OCI-LY1 (cell line): ENCODE data around the gene ZFYVE19.

Experiments used
- H2AFZ ChIP-seq: fragments of 200-600 bp; sonication (generic), shearing (Covaris generic); 2 replicates; pipeline ENCODE4 v1.6.0; 2014; ENCODE audit warnings: antibody characterized with exemption, mild to moderate bottlenecking, low read length
- H3F3A ChIP-seq: fragments of 200-600 bp; sonication (generic), shearing (Covaris generic); 2 replicates; pipeline ENCODE4 v1.6.0; 2014; ENCODE audit warnings: mild to moderate bottlenecking, antibody characterized with exemption, low read length, moderate library complexity; ENCODE audit not compliant: insufficient read depth
- H3K27ac ChIP-seq: fragments of 200-600 bp; sonication (generic); 2 replicates; pipeline ENCODE4 v1.5.1; 2014; ENCODE audit warnings: low read length, mixed run types, mild to moderate bottlenecking, low read depth; ENCODE audit not compliant: poor library complexity, severe bottlenecking
- H3K27me3 ChIP-seq: fragments of 200-600 bp; sonication (generic); 2 replicates; pipeline ENCODE4 v1.6.0; 2014; ENCODE audit warnings: antibody characterized with exemption, mild to moderate bottlenecking, low read length, moderate library complexity; ENCODE audit not compliant: insufficient read depth
- H3K36me3 ChIP-seq: fragments of 200-600 bp; sonication (generic); 2 replicates; pipeline ENCODE4 v1.6.1; 2014; ENCODE audit warnings: mild to moderate bottlenecking, antibody characterized with exemption, low read length, moderate library complexity, mixed read lengths; ENCODE audit not compliant: insufficient read depth
- H3K4me1 ChIP-seq: fragments of 200-600 bp; sonication (generic); 2 replicates; pipeline ENCODE4 v1.5.1; 2014; ENCODE audit warnings: mild to moderate bottlenecking, low read length, moderate library complexity; ENCODE audit not compliant: insufficient read depth, severe bottlenecking
- H3K4me2 ChIP-seq: fragments of 200-600 bp; sonication (generic), shearing (Covaris generic); 2 replicates; pipeline ENCODE4 v1.6.1; 2014; ENCODE audit warnings: low read length
- H3K4me3 ChIP-seq: fragments of 200-600 bp; sonication (generic); 2 replicates; pipeline ENCODE4 v1.5.1; 2014; ENCODE audit warnings: low read length, low read depth, mild to moderate bottlenecking, mixed read lengths; ENCODE audit not compliant: poor library complexity, severe bottlenecking
- H3K79me2 ChIP-seq: fragments of 200-600 bp; shearing (Covaris generic); 2 replicates; pipeline ENCODE4 v1.6.1; 2016; ENCODE audit warnings: mixed run types, low read length, mixed read lengths; ENCODE audit not compliant: insufficient read depth
- H3K9ac ChIP-seq: fragments of 200-600 bp; sonication (generic), shearing (Covaris generic); 2 replicates; pipeline ENCODE4 v1.6.1; 2014; ENCODE audit warnings: mild to moderate bottlenecking, low read length, mixed read lengths
- H3K9me2 ChIP-seq: fragments of 200-600 bp; sonication (generic), shearing (Covaris generic); 2 replicates; pipeline ENCODE4 v1.6.1; 2014; ENCODE audit warnings: low read depth, mild to moderate bottlenecking, low read length, mixed read lengths
- H3K9me3 ChIP-seq: fragments of 200-600 bp; shearing (Covaris generic); 2 replicates; pipeline ENCODE4 v1.6.1; 2014; ENCODE audit warnings: low read length, mixed read lengths
- H4K20me1 ChIP-seq: fragments of 200-600 bp; sonication (generic), shearing (Covaris generic); 2 replicates; pipeline ENCODE4 v1.6.0; 2016; ENCODE audit warnings: mild to moderate bottlenecking, low read length; ENCODE audit not compliant: insufficient read depth
- EZH2 ChIP-seq: fragments of 200-600 bp; sonication (generic), shearing (Covaris generic); IDR thresholded peaks from 2 replicates; pipeline ENCODE4 v1.8.0; 2017; ENCODE audit warnings: borderline replicate concordance, mixed run types, mild to moderate bottlenecking, antibody characterized with exemption, low read length, moderate library complexity, mixed read lengths
- TF ChIP-seq, protein P1 (sequence below): fragments of 200-600 bp; sonication (generic), shearing (Covaris generic); IDR thresholded peaks from 2 replicates; pipeline ENCODE4 v1.5.1; 2017; ENCODE audit warnings: mild to moderate bottlenecking, antibody characterized with exemption, low read length, moderate library complexity, mixed read lengths

Gene ZFYVE19

GRCh38 chr15:40826423-40827075, 19.7 kb downstream of the ZFYVE19 start:
- no peaks in the 10 kb centered on the region for H3K9me3 ChIP-seq

DNA sequence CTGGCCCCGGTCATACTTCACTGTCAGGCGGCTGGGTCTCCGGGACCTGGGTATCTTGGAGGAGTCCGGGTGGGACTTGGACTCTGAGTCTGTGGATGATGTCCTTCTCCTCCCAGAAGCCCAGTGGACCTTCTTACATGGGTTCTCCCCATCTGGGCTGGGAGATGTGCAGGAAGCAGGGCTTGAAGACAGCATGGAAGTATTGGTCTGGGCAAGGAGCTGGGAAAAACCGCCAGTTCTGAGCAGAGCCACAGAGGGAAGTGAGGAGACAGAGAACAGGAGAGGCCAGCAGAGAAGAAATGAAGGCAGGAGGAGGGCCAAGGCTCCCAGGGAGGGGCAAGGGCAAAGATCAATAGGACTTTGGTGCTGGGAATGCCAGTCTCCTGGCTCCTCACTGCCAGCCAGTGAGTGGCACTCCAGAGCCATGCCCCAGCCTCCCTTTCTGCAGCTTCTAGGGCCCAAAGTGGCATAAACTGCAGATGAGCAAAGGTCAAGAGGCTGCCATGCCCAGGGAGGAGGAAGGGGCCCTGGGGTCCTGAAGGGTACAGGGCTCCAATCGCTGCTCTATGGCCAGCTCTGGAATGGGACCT, 21.7 kb downstream of the ZFYVE19 start, which contains the start of gene PPP1R14D:
PPP1R14D (minus strand) TSS at position 262 of the 590 bp plus-strand sequence; CDS start at position 195, 67 bp downstream.
- H3K4me3 ChIP-seq, result peak within 1 kb of the TSS; percentile 43
- no peaks in the 10 kb centered on the region for H3K27me3 ChIP-seq
- TF ChIP-seq, protein P1, sequence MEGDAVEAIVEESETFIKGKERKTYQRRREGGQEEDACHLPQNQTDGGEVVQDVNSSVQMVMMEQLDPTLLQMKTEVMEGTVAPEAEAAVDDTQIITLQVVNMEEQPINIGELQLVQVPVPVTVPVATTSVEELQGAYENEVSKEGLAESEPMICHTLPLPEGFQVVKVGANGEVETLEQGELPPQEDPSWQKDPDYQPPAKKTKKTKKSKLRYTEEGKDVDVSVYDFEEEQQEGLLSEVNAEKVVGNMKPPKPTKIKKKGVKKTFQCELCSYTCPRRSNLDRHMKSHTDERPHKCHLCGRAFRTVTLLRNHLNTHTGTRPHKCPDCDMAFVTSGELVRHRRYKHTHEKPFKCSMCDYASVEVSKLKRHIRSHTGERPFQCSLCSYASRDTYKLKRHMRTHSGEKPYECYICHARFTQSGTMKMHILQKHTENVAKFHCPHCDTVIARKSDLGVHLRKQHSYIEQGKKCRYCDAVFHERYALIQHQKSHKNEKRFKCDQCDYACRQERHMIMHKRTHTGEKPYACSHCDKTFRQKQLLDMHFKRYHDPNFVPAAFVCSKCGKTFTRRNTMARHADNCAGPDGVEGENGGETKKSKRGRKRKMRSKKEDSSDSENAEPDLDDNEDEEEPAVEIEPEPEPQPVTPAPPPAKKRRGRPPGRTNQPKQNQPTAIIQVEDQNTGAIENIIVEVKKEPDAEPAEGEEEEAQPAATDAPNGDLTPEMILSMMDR, result no peak
- no peaks in the 10 kb centered on the region for H3K9me3 ChIP-seq
- peak within 1 kb of the TSS; percentile 15; the same call in 1 of the 2 replicates for H3K9ac ChIP-seq
- no peaks in the 10 kb centered on the region for H3K9me2 ChIP-seq
- H3K27ac ChIP-seq, result no peak within 1 kb of the TSS
- H4K20me1 ChIP-seq, result no peaks in the 10 kb centered on the region
- no peaks in the 10 kb centered on the region for H3K79me2 ChIP-seq
- H3K4me1 ChIP-seq, result peaks cover 8% of the 10 kb centered on the region
- H3K4me2 ChIP-seq, result peak within 1 kb of the TSS; percentile 58
- H2AFZ ChIP-seq, result peak within 1 kb of the TSS; percentile 44
- H3F3A ChIP-seq, result no peaks in the 10 kb centered on the region
- no peaks in the 10 kb centered on the region for H3K36me3 ChIP-seq

More at GRCh38 chr15:40826423-40827075, 19.7 kb downstream of the ZFYVE19 start:
- Histone ChIP-seq H3K4me2 (no peak overlapping the region), H3K36me3 (no peaks in the 10 kb centered on the region), H3K27ac (no peak overlapping the region), H2AFZ (no peak overlapping the region), H4K20me1 (no peaks in the 10 kb centered on the region), H3K79me2 (no peaks in the 10 kb centered on the region), H3K9me2 (no peaks in the 10 kb centered on the region), H3K27me3 (no peaks in the 10 kb centered on the region), H3K4me3 (no peak overlapping the region), H3K4me1 (peaks cover 8% of the 10 kb centered on the region), H3K9ac (no peak overlapping the region), H3F3A (no peaks in the 10 kb centered on the region)
- TF ChIP-seq, protein P1, result no peak
- TF ChIP-seq EZH2, result no peak

DNA sequence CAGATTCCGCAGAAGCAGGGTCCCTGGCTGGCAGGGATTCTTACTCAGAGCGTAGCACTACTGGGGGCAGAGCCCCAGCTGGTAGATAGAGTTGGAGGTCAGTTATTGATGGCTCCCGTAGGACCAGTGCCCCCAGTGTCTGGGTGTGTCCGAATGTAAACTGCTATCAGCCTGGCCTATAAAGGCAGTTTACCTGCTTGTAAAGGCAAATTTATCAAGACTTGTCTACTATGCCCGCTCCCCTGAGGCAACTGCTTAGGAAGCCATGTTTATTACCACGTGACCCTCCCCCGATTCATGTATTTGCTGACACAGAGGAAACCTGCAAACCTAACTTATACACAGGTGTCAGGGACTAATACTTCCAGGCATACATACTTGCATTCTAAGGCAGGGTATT, 22.2 kb downstream of the ZFYVE19 start:
- no peaks in the 10 kb centered on the region for H3K36me3 ChIP-seq
- TF ChIP-seq EZH2, result no peak
- TF ChIP-seq, protein P1, result no peak
- no peaks in the 10 kb centered on the region for H3F3A ChIP-seq
- H3K4me3 ChIP-seq, result peak overlapping the region; percentile 43
- H3K27ac ChIP-seq, result no peak overlapping the region
- no peaks in the 10 kb centered on the region for H3K79me2 ChIP-seq
- H3K9me2 ChIP-seq, result no peaks in the 10 kb centered on the region
- peak overlapping the region; percentile 58 for H3K4me2 ChIP-seq
- H3K9me3 ChIP-seq, result no peaks in the 10 kb centered on the region
- H4K20me1 ChIP-seq, result no peaks in the 10 kb centered on the region
- peaks cover 8% of the 10 kb centered on the region for H3K4me1 ChIP-seq
- no peaks in the 10 kb centered on the region for H3K27me3 ChIP-seq
- peak overlapping the region; percentile 15; the same call in 1 of the 2 replicates for H3K9ac ChIP-seq
- peak overlapping the region; percentile 44 for H2AFZ ChIP-seq
